NCI-H146 treated with DMSO at 0.1 percent for 48 hours (cell line): ENCODE measurements around the gene JAG1.

Experiments used
- DNase-seq: peaks from one replicate; lab custom pipeline; 2025; ENCODE audit not compliant: unreplicated experiment; lab: John Stamatoyannopoulos, UW

Gene JAG1

GRCh38 chr20:10653599-10654249 is 20.1 kb downstream of the JAG1 start:
- no peak for DNase-seq

- DNase-seq: no peak
Measured at GRCh38 chr20:10652660-10653261, 21.0 kb downstream of the JAG1 start.

- no peak for DNase-seq
Measured at GRCh38 chr20:10652185-10652584, 21.6 kb downstream of the JAG1 start.

- DNase-seq: no peak
Measured at GRCh38 chr20:10651227-10651990, 22.4 kb downstream of the JAG1 start.

- DNase-seq: no peak
Measured at GRCh38 chr20:10649797-10650160, 24.0 kb downstream of the JAG1 start.

- DNase-seq: no peak
Measured at GRCh38 chr20:10649080-10649796, 24.6 kb downstream of the JAG1 start.

- no peak for DNase-seq
Measured at GRCh38 chr20:10648651-10649050, 25.1 kb downstream of the JAG1 start.

- no peak for DNase-seq
Measured at GRCh38 chr20:10647909-10648308, 25.9 kb downstream of the JAG1 start.

- no peak for DNase-seq
Measured at GRCh38 chr20:10647471-10647870, 26.3 kb downstream of the JAG1 start.

- no peak for DNase-seq
Measured at GRCh38 chr20:10646886-10647420, 26.8 kb downstream of the JAG1 start.

- no peak for DNase-seq
Measured at GRCh38 chr20:10646006-10646405, 27.8 kb downstream of the JAG1 start.

- no peak for DNase-seq
Measured at GRCh38 chr20:10645205-10645570, 28.6 kb downstream of the JAG1 start.

GRCh38 chr20:10644458-10645204 is 29.2 kb downstream of the JAG1 start:
- no peak for DNase-seq

GRCh38 chr20:10643560-10643873 is 30.3 kb downstream of the JAG1 start:
- no peak for DNase-seq

- DNase-seq: no peak
Measured at GRCh38 chr20:10642856-10643559, 30.8 kb downstream of the JAG1 start.

GRCh38 chr20:10641893-10642292 is 31.9 kb downstream of the JAG1 start:
- no peak for DNase-seq

- no peak for DNase-seq
Measured at GRCh38 chr20:10641467-10641866, 32.3 kb downstream of the JAG1 start.

- no peak for DNase-seq
Measured at GRCh38 chr20:10640897-10641296, 32.9 kb downstream of the JAG1 start.

GRCh38 chr20:10639737-10640556 is 33.9 kb downstream of the JAG1 start:
- no peak for DNase-seq
